ENCODE results near the gene B4GALNT4. TPM values are rescaled to one million over a fixed set of nuclear protein-coding genes. Genes with fewer than 3 reads are reported as not detected.

Gene B4GALNT4
- total RNA-seq, 4 donors from 2014 or later = 3.2 to 10.6 (median 4.8) TPM

DNA sequence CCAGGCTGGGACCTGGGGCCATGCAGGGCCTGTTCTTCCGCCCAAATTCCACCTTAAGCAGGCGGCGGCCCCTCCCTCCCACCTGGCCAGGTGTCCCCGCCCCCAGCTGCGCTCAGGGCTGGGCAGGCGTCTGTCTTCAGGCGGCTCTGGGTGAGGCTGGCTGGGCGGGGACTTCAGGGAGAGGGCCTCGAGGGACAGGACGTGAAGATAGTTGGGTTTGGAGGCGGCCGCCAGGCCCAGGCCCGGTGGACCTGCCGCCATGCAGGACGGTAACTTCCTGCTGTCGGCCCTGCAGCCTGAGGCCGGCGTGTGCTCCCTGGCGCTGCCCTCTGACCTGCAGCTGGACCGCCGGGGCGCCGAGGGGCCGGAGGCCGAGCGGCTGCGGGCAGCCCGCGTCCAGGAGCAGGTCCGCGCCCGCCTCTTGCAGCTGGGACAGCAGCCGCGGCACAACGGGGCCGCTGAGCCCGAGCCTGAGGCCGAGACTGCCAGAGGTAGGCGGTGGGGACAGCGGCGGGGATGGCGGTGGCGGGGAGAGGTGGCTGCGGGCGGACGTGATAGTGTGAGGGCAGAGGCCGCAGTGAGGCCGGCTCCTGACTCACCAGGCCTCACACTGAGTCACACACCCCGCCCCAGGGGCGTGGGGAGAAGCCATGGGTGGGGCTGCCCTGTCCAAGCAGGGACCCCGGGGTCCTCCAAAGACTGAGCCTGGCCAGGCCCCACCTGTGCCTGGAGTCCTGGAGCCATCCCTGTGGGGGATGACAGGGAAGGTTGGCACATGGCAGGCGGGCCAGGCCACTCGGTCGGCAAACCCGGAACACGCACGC, 24.9 kb downstream of the B4GALNT4 start, which contains the start of gene PKP3:
PKP3 (plus strand) TSS at position 176 of the 824 bp plus-strand sequence; CDS start at position 260, 84 bp downstream.
- Histone ChIP-seq H3K27me3 (peaks cover 55% of the 10 kb centered on the region), H3K27ac (no peak within 1 kb of the TSS), H3K36me3 (no peaks in the 10 kb centered on the region), H3K4me1 (peaks cover 0 to 16% (median 8%) of the 10 kb centered on the region in 3 donors), H3K9me3 (no peaks in the 10 kb centered on the region), H3K4me3 (no peak within 1 kb of the TSS)
- WGBS, 2 donors (ENCODE audit: low coverage in 1 of 2) = no CpG with 5 or more reads among the region's 57 CpGs
- ATAC-seq = no peak
- TF ChIP-seq CTCF (IDR thresholded peaks at IDR 0.05) = no peak
- no peak for TF ChIP-seq POLR2A (IDR thresholded peaks at IDR 0.05)
- no peak for TF ChIP-seq POLR2AphosphoS5 (IDR thresholded peaks at IDR 0.05)
- TF ChIP-seq EP300 (IDR thresholded peaks at IDR 0.05) = no peak

- no peak overlapping the region for H3K4me3 ChIP-seq
- H3K9me3 ChIP-seq = no peaks in the 10 kb centered on the region
- ATAC-seq = no peak
- TF ChIP-seq POLR2A (IDR thresholded peaks at IDR 0.05) (no peak), CTCF (IDR thresholded peaks at IDR 0.05) (no peak), EP300 (IDR thresholded peaks at IDR 0.05) (no peak), POLR2AphosphoS5 (IDR thresholded peaks at IDR 0.05) (no peak)
- WGBS, 2 donors (ENCODE audit: low coverage in 1 of 2) = 66 to 88% methylated on average over 8 to 11 of the region's 25 CpGs
- no peak overlapping the region for H3K27ac ChIP-seq
- H3K36me3 ChIP-seq = no peaks in the 10 kb centered on the region
- H3K4me1 ChIP-seq = peaks cover 0 to 19% (median 8%) of the 10 kb centered on the region in 3 donors
- H3K27me3 ChIP-seq = peaks cover 63% of the 10 kb centered on the region
Observed at GRCh38 chr11:394858-395655, 25.8 kb downstream of the B4GALNT4 start.

GRCh38 chr11:395866-396265, 26.6 kb downstream of the B4GALNT4 start:
- Histone ChIP-seq H3K27ac (no peak overlapping the region), H3K4me3 (no peak overlapping the region), H3K27me3 (peaks cover 68% of the 10 kb centered on the region), H3K9me3 (no peaks in the 10 kb centered on the region), H3K36me3 (no peaks in the 10 kb centered on the region), H3K4me1 (peaks cover 0 to 24% (median 8%) of the 10 kb centered on the region in 3 donors)
- 55% methylated on average over 4 of the region's 11 CpGs; no CpG with 5 or more reads in 1 of the 2 donors for WGBS, 2 donors (ENCODE audit: low coverage in 1 of 2)
- ATAC-seq = no peak
- TF ChIP-seq CTCF (IDR thresholded peaks at IDR 0.05) (no peak), POLR2AphosphoS5 (IDR thresholded peaks at IDR 0.05) (no peak), EP300 (IDR thresholded peaks at IDR 0.05) (no peak), POLR2A (IDR thresholded peaks at IDR 0.05) (no peak)

- peaks cover 61% of the 10 kb centered on the region for H3K27me3 ChIP-seq
- no peak for ATAC-seq
Observed at GRCh38 chr11:396511-396947, 27.2 kb downstream of the B4GALNT4 start.

More at GRCh38 chr11:396511-396947, 27.2 kb downstream of the B4GALNT4 start:
- Histone ChIP-seq H3K36me3 (no peaks in the 10 kb centered on the region), H3K27ac (peak overlapping the region in 1 of 4 donors; percentile 5), H3K4me3 (peak overlapping the region in 1 of 2 donors; percentile 50), H3K9me3 (no peaks in the 10 kb centered on the region), H3K4me1 (peaks cover 0 to 24% (median 8%) of the 10 kb centered on the region in 3 donors)
- WGBS, 2 donors (ENCODE audit: low coverage in 1 of 2) = 43% methylated on average over 3 of the region's 23 CpGs; no CpG with 5 or more reads in 1 of the 2 donors
- TF ChIP-seq POLR2A (IDR thresholded peaks at IDR 0.05) = no peak
- peak in 2 of 4 experiments; percentile 14 to 15 for TF ChIP-seq CTCF (IDR thresholded peaks at IDR 0.05)
- no peak for TF ChIP-seq POLR2AphosphoS5 (IDR thresholded peaks at IDR 0.05)
- TF ChIP-seq EP300 (IDR thresholded peaks at IDR 0.05) = no peak
